Measurements from ENCODE around the gene MRE11.

GRCh38 chr11:94423507-94423906 lies 70.1 kb downstream of the MRE11 start:
- TF ChIP-seq POLR2A (IDR thresholded peaks at IDR 0.05) (no peak), CTCF (IDR thresholded peaks at IDR 0.05) (no peak)

Measured in right lobe of liver (tissue), 4 donors.